HG03045 (cell line): ENCODE data around the gene AUTS2.

Source experiments
- ATAC-seq: cut with Tn5 transposase; IDR thresholded peaks from one replicate; pipeline ENCODE4 v1.9.1; 2021; ENCODE audit warnings: mild to moderate bottlenecking, moderate library complexity; ENCODE audit not compliant: unreplicated experiment

AUTS2 gene

DNA sequence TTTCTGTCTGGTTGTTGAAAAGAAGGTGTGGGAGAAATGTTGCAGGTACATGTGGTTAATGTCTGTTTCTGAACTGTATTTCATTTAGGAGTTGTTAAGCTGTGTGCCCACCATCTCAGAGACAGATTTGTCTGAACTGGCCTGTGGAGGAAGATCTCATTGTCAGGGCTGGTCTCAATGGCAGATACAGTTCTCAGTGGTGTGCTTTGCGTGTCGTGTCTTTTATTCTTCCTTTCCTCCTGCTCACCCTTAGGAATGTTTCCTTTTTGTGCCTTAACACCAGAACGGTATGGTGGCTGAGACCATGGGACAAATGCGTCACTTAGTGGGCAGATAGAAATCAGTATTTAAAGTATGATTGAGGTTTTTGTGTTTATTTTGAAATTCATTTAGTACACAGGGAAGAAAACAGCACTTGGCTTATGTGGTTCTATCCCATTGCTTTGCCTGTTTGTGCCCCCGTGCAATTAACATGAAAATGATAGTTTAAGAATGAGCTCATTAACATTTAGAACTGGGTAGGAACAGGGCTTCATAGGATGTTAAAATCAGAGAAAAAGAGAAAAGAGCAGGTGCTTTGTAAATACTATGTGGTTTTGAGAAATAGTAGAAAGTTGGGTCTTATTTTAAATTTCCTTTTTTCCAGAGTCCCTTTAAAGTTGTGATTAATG, 112.6 kb downstream of the AUTS2 start:
- ATAC-seq, result no peak

DNA sequence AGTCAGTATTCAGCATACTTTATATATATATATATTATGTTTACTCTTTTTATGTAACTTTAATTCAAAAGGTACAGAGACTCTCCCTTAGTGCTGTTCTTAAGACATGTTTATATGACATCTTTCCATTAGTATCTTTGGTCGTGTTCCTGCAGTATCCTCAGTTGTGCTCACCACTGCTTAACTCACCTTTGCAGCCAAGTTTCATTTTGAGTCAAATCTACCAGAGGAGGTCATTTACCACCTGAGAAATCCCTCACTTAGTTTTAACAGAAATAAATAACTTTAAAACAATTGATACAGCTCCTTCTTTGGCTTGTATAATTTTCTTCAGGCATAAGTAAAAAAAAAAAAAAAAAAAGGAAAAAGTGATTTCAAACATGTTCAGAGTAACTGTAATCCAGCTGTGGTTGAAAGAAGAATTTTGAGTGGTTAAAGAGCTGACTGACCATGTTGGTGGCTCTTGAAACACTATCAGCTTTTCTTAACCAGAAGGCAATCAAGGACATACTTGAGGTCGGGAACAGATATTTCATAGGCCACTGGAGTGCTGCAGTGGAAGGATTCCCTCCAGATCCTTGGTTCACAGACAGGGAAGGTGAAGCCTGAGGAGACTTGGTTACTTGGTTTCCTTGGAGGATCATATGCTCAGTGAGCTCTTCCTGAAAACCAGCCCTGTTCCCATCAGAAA, 116.8 kb downstream of the AUTS2 start:
- no peak for ATAC-seq

DNA sequence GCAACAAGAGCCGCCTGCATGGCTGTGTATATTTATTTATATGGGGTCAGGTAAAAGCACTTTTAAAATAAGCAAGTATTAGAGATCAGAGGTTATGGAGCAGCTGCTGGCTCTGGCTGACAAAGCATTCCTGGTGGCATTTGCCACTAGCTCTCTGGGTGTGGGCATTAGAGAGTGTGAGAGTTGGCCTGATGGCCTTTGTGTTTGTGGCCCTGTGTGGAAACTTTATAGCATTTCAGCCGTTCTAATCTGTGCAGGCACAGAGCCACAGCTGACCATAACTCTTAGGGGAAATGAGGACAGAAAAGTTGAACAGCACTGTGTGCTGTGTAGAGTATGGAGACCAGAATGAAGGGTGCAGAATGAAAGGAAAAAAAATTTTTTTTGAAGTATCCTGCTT, 118.9 kb downstream of the AUTS2 start:
- no peak for ATAC-seq

DNA sequence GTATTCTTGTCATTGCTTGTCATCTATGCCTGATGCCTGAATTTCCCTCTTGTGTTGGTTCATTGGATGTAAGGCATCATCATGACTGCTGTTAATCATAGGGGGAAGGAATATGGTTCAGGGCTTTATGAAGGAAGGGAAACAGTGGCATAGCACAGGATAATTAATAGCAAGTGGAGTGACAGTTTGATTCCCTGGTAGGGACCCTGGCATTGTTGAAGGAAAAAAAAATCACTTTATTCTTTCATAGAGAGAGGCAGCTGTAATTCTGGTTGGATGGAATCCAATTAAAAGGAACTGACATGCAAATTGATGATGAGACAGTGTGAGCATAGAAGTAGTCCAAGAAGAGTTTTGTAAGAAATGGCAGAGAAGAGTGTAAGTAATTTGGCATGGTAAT, 121.4 kb downstream of the AUTS2 start:
- ATAC-seq, result no peak

DNA sequence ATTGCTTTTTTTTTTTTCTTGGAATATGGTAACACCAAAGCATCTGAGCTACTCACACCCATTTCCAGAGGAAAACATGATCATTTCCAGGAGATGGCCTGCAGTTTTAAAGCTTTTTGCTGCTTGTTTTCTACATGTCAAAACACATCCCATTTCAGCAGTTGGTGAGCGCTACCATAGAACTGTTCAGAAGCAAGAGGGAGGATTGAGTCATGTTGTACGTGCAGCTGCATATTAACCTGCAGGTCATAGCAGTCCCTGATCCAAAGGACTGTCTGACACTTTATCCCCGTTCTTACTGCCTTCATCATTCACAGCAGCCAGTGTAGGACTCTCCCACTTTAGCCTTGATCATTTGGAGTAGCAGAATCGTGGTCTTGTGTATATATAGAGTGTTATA, 124.6 kb downstream of the AUTS2 start:
- ATAC-seq, result no peak

DNA sequence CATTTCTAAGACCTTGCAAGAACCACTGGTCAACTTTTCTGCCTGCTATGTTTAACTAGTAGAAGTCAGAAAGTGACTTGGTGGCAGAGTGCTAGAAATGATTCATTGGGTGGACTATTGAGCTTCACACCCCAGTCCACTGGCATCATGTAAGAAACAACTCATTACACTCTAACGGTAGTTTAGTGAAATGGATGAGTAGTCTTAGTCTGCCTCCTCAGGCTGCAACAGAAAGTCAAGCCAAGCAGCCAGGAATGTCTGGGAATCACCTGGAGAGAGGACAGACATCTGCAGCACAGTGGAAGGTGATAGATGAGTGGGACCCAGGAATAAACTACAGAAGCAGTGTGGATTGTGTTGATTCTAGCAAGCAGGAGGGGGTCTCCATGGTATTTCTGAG, 125.4 kb downstream of the AUTS2 start:
- ATAC-seq, result no peak

DNA sequence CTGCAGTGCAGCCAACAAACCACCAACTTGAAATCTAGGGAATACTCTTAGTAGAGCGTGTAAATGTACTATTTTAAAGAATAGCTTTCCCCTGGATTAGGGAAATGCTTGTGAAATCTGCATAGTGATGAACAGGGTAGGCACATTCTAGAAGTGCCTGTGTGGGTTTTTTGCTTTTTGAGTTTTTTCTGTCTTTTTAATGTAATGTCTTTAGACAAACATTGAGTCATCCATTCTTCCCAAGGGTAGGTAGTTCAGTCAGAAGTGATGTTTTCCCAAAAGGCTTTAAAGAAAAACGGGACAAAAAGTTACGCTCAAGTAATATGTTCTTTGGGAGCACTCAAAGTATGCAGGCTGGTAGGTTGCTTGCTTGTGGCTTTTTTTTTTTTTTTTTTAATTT, 130.0 kb downstream of the AUTS2 start:
- ATAC-seq, result no peak

DNA sequence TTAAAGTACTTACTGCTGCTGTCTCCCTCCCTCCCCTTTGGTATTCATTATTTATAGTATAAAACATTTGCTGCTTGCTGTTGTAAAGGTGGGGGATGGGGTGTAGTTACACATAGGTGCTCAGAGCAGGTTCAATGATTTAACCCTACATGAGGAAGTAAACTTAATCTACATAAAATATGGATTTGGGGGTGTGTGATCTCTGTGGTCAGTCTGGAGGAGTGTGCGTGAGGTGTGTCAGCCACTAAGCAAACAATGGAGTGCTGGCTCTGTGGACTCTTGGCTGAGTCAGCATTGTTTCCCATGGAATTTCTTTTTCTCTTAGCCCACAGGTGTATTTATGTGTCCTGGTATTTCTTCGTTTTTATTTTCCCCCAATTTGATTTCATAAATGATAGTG, 133.9 kb downstream of the AUTS2 start:
- ATAC-seq, result no peak

DNA sequence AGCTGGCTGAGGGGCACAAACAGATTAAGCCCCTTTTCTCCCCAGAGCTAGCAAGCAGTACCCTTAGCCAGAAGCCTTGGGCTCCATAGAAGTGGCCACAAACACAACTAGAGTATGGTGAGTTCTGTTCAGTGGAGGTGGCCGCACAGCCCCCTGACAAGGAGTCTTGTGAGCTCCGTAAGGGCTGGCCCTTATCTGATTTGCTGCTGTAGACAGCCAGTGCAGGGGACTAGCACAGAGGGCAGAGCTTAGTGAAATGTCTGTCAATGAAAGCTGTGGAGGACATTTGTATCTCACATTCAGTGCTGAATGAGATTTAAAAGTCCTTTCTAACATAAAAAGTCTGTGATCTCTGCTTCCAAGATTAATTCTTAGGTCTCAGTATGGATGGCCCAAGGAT, 137.3 kb downstream of the AUTS2 start:
- ATAC-seq, result no peak

DNA sequence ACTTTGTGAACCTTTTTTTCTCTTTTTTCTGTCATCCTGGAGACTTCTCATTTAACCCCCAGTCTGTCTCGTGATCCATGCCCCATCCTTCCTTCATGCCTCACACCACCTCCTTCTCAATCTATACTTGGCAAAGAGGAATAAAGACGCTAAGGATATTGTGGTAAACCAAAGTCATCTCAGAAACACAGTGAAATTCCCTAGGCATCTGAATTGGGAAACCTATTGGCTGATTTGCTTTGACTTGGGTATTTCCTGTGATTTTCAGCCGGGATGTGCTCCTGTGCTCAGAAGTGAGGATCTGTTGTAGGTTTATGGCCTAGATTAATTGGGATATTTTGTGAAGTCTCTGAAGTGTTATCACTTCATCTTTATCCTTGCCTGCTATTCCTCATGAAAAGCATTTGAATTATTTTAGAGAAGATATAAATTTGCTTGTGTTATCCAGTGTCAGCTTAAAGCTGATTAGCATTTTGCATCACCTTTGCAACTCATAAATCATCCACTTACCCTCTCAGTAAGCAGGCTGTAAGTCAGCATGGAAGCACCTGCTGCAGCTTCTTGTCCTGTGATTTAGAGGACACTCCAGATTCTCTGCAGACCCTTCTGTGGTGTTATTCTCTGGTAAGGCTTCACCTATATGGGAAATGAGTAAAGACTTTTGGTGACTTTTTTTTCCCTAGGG, 138.0 kb downstream of the AUTS2 start:
- ATAC-seq, result no peak

DNA sequence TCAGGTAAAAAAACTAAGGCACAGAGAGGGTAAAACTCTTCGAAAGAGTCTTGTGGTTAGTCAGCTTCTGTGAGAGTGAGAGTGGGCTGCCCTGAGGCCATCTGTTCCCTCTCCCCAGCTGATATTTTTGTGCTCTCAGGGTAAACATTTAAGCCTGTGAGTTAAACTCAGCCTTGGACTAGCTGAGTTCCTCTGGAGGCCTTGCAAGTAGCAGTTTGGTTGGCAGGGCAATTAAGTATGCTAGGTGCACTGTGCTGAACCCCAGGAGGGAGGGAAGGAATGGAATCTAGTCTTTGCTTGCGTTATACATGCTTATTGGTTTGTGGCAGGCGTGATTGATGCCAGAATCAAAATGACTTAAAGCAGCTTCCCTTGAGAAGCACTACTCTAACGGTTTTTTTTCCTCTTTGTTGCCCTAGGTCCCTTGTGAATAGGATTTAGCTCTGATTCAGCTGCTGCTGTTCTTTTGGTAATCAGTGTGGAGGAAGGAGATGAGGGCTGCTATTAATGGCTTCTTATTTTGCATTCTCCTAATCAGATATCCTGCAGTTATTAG, 140.2 kb downstream of the AUTS2 start:
- ATAC-seq, result peak; percentile 70

DNA sequence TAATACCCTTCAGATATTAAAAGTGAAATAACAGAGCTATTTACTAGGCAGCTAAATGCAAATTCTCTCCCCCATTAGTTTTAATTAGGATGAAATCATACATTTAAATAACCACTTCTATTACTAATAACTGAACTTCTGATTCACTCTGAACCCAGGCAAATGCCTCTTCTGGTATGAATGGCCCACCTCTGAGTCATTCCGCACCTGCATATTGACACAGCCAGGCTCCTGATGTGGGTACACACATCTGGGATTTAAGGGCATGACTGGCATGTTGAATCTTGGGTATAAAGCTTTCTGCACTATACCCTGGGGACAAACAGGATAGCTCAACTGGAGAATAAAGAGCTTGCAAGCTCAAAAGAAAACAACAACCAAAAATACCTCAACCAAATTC, 140.9 kb downstream of the AUTS2 start:
- peak; percentile 69 for ATAC-seq

DNA sequence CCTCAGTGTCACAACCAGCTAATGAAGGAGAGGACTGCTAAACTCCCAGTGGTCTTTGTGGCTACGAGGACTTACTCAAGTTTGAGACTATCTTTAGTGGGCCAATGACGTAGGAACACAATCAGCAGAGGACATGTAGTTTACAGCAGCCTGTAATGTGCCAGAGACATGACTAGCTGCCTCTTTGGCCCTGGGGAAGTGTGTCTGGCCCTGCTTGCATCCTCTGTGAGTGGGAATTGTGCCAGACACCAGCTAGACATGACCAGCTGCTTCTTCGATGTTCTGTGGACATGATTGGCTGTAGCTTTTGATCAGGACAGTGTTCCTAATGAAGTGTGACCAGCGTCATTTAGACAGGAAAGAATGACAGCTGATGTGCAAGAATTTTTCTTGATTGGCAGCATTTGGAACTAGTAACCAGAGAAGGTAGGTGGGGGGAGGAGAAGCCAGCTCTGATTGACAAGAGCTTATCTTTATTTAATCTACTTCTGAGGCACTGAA, 141.7 kb downstream of the AUTS2 start:
- no peak for ATAC-seq

DNA sequence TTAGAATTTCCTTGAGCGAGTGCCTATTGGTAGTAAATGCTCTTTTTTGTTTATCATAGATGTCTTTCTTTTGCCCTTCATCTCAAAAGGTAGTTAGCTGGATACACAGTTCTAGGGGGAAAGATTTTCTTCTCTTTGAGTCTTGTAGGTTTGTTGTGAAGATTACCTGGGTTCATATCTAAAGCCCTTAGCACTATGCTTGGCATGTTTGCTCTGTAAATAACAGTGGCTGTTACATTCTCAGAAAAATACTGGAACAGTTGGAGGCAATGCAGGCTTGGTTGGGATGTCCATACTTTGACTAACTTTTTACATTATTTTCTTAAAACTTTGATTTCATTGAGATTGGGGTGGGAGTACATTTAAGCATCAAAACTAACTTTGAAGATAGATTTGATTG, 144.0 kb downstream of the AUTS2 start:
- ATAC-seq, result no peak

DNA sequence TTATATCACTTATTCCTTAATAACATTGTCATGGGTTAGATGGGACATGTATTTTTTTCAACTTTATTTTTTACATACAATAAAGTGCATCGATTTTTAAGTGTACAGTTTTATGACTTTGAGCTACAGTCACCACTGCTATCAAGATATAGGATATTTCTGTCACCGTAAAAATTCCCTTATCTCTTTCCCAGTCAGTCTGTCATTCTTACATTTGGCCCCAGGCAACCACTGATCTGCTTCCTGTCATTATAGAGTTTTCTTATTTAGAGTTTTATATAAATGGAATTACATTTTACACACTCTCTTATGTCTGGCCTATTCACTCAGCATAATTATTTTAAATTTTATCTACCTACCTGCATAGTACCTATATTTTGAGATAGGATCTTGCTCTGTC, 145.2 kb downstream of the AUTS2 start:
- ATAC-seq, result no peak

DNA sequence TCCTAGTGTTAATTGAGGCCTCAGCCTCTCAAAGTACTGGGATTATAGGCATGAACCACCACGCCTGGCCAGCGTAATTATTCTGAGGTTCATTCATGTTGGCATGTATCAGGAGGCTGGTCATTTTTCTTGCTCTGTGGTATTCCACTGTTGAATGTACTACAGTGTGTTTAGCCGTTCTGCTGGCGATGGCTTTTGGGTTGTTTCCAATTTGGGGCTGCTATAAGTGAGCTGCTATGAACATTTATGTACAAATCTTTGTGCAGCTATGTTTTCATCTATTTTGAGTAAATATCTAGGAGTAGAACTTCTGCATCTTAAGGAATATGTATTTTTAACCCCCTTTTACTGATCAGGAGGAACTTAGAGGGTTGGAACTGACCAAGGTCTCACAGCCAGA, 145.8 kb downstream of the AUTS2 start:
- ATAC-seq, result no peak

DNA sequence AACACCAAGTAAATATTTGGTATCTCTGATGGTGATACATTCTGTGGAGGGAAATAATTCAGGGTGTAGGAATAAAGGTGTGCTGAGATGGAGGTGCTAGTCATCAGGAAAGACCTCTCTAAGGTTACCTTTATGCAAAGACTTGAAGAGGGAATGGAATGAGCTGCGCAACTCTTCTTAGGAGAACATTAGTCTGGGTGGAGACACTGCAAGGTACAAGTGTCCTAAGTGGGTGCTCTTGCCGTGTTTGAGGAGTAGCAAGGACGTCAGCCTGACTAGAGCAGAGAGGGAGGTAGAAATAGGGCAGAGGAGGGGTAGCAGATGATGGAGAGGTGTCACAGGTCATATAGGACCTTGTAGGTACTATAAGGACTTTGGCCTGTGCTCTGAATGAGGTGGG, 148.1 kb downstream of the AUTS2 start:
- ATAC-seq, result no peak

DNA sequence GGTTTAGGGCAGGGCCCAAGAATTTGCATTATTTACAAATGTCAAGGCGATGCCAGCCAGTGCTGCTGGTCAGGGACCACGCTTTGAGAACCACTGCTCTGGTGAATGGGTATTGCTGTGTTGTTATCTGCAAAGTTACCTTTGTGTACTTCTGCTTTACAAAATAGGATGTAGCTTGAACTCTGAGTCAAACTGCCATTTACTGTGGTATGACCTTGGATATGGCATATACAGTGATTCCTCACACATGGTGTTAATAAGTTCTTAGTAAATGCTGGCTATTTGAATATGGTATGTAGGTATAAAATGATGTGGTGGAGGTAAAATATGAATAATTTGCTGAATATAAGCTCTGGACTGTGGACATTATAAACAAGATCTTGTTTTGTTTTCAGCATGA, 148.9 kb downstream of the AUTS2 start:
- ATAC-seq, result no peak

DNA sequence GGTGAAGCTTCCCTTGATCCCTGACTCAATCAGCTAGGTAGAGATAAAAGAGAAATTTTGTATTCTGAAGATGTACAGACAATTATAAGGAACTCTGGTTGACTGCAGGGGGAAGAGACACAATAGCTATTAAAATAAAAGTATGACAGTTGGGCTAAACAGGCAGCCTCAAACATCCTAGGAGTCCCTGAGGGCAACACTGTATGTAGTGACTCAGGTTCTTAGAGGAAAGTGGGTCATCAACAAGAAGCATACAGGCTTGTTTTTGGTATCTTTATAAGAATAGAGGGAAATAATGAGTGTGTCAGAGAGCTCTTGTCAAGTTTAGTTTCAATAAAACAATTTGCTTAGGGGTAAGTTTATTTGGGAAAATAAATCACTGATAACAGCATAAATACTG, 150.3 kb downstream of the AUTS2 start:
- ATAC-seq, result no peak

DNA sequence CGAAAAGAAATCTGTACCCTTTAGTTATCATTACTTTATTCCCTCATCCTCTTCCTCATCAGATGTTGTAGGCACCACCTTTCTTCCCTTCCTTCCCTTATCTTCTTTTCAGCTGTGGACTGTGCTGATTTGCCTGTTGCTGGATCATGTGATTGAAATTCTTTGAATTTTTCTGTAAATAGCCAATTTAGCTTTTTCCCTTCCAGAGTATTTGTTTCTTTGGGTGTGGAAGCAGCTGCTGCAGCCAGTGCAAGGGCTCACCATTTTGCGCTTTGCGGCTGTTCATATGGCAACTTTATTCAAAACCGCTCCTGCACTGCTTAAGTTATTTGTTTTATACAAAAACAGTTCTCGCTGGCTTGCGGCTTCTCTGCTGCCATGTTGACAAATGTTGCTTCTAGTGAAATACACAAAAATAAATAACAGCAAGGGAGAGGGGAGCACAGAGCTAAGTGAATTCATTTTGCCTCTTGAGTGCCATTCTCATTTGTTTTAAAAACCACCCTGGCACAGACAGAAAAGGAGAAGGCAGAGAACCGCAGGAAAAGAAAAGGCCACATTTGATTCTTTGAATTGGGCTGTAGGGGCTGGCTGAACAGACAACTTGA, 151.2 kb downstream of the AUTS2 start:
- no peak for ATAC-seq

DNA sequence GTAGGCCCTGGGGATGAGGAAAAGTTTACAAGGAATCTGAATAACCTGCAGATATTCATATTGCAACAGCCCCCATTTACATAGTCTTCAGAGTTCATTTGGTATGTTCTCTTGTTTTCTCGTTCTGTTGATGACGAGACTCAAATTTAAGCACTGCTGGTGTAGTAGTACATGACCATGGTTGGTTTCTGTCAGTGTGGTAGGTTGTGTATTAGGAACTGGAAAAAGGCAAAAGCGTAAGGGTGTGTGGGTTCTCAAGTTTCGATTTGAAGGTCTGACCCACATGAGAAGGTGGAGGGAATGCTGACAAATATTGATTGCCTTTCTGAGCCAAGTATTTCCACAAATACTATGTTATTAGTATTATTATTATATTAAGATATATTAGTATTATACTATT, 151.7 kb downstream of the AUTS2 start:
- no peak for ATAC-seq
